Ovary (tissue), 9 donors: ENCODE measurements around the gene WRNIP1. TPM values are rescaled to one million over a fixed set of nuclear protein-coding genes. Genes with fewer than 3 reads are reported as not detected.

Experiments
- DNase-seq, 5 donors: peaks; one replicate each; pipeline ENCODE4 v3.0.0-alpha.2; 2019 to 2020
- H3K27ac ChIP-seq, 2 donors: fragments of 200-600 bp; one replicate each; pipeline versions ENCODE4 v1.5.1 to v1.8.0; 2019 to 2022
- H3K27me3 ChIP-seq: fragments of 200-600 bp; one replicate; pipeline ENCODE4 v1.8.0; 2022
- H3K36me3 ChIP-seq: fragments of 200-600 bp; sonication (generic); one replicate; pipeline ENCODE4 v1.5.1; 2019
- H3K4me1 ChIP-seq: one replicate; pipeline ENCODE4 v1.8.1; 2013; ENCODE audit warnings: mild to moderate bottlenecking, moderate library complexity; ENCODE audit not compliant: insufficient read depth
- H3K4me3 ChIP-seq: fragments of 200-600 bp; sonication (generic); one replicate; pipeline ENCODE4 v1.5.1; 2017
- H3K9me3 ChIP-seq, 2 donors: fragments of 200-600 bp in 1 of 2; sonication (generic) in 1 of 2; one replicate each; pipeline versions ENCODE4 v1.5.1 to v1.8.1; 2013 to 2019; ENCODE audit warnings: mild to moderate bottlenecking in 1 of 2, moderate library complexity in 1 of 2
- CTCF ChIP-seq, 3 donors: fragments of 450-650 bp in 2 of 3; fragments of 200-600 bp in 1 of 3; IDR thresholded peaks; one replicate each; pipeline versions ENCODE4 v1.5.1 to v1.8.0; 2016 to 2022; ENCODE audit warnings: antibody characterized with exemption in 3 of 3, mild to moderate bottlenecking in 1 of 3
- EP300 ChIP-seq: sonication (generic); formaldehyde crosslinking; IDR thresholded peaks from one replicate; pipeline ENCODE4 v1.6.1; 2017; ENCODE audit warnings: antibody characterized with exemption
- POLR2A ChIP-seq: fragments of 450-650 bp; IDR thresholded peaks from one replicate; pipeline ENCODE4 v1.6.1; 2017; ENCODE audit warnings: antibody characterized with exemption, mild to moderate bottlenecking, moderate library complexity
- WGBS, 3 donors: extraction: QIAGEN DNeasy Blood & Tissue Kit in 1 of 3; methylation state at CpG; one replicate each; pipeline versions ENCODE4 v1.1.5 to v1.1.7; 2013 to 2017; 5-methylcytosine and 5-hydroxymethylcytosine counted together
- intact Hi-C, 4 donors: fragments of 100-400 bp; cut with DNase I; formaldehyde crosslinking; loops; one replicate each; pipeline versions ENCODE4 v1.11.0 to v1.15.1; 2022 to 2023
- polyA plus RNA-seq, 2 donors: library from polyadenylated mRNA; stranded (reverse); fragments of 200-250 nt in 1 of 2; fragments of 350-450 nt in 1 of 2; fragmentation: Illumina TruSeq in 1 of 2; extraction: RNeasy Lipid Tissue Mini Kit (QIAGEN cat#74804) in 1 of 2; gene quantifications; one replicate each; pipeline ENCODE4 v1.2.3, GENCODE V29; 2013 to 2014
- total RNA-seq, 7 donors: library from RNA; depleted of rRNA in 2 of 7; stranded (reverse); fragments of >200 nt in 2 of 7; fragmentation: NEBNext Ultra II Directional in 3 of 7; extraction: Animal tissue kit (Norgen Biotek cat#: 25700) in 3 of 7; gene quantifications; one replicate each; pipeline versions ENCODE4 v1.1.0 to v1.2.4, GENCODE V29; 2016 to 2023
- donor health status: DM: no; HTN: no; CAD: no; lungs with moderate emphysema.
- donor health status: DM: no; HTN: no; CAD: no.
- donor health status: Bipolar disorder and iron deficiency.
- donor health status: DM: yes; HTN: yes; CAD: no.
- donor health status: DM: no; HTN: no; CAD: no.
- donor health status: DM: yes; HTN: yes; CAD: no.

Gene WRNIP1
- total and polyA plus RNA-seq, 9 donors: 30.4 to 73.4 (median 34.6) TPM

GRCh38 chr6:2783188-2783963 lies 18.2 kb downstream of the WRNIP1 start:
- DNase-seq: no peak
- Histone ChIP-seq H3K4me1 (no peaks in the 10 kb centered on the region), H3K4me3 (no peak overlapping the region), H3K36me3 (no peaks in the 10 kb centered on the region), H3K27ac (no peak overlapping the region), H3K9me3 (no peaks in the 10 kb centered on the region), H3K27me3 (no peaks in the 10 kb centered on the region)
- WGBS, 3 donors: 68 to 79% (median 73%) methylated on average over 19 of the region's 19 CpGs
- intact Hi-C loops: no loop called here
- TF ChIP-seq CTCF (IDR thresholded peaks at IDR 0.05) (no peak), POLR2A (no peak), EP300 (no peak)

GRCh38 chr6:2784061-2784460 lies 18.9 kb downstream of the WRNIP1 start:
- WGBS, 3 donors: 79 to 89% (median 79%) methylated on average over 5 of the region's 5 CpGs
- intact Hi-C loops: no loop called here
- no peak for TF ChIP-seq POLR2A
- TF ChIP-seq EP300: no peak
- no peak for TF ChIP-seq CTCF (IDR thresholded peaks at IDR 0.05)

GRCh38 chr6:2784930-2785329 lies 19.7 kb downstream of the WRNIP1 start:
- H3K27me3 ChIP-seq: no peaks in the 10 kb centered on the region
- no peak overlapping the region for H3K4me3 ChIP-seq
- H3K4me1 ChIP-seq: no peaks in the 10 kb centered on the region
- no peak overlapping the region for H3K27ac ChIP-seq
- no peaks in the 10 kb centered on the region for H3K9me3 ChIP-seq
- TF ChIP-seq CTCF (IDR thresholded peaks at IDR 0.05) (no peak), POLR2A (no peak), EP300 (no peak)
- 90 to 93% (median 93%) methylated on average over 7 of the region's 7 CpGs for WGBS, 3 donors
- DNase-seq: no peak
- no peaks in the 10 kb centered on the region for H3K36me3 ChIP-seq
- intact Hi-C loops: no loop called here

More at GRCh38 chr6:2784061-2784460, 18.9 kb downstream of the WRNIP1 start:
- DNase-seq: no peak
- Histone ChIP-seq H3K27me3 (no peaks in the 10 kb centered on the region), H3K4me3 (no peak overlapping the region), H3K9me3 (no peaks in the 10 kb centered on the region), H3K27ac (no peak overlapping the region), H3K36me3 (no peaks in the 10 kb centered on the region), H3K4me1 (no peaks in the 10 kb centered on the region)

DNA sequence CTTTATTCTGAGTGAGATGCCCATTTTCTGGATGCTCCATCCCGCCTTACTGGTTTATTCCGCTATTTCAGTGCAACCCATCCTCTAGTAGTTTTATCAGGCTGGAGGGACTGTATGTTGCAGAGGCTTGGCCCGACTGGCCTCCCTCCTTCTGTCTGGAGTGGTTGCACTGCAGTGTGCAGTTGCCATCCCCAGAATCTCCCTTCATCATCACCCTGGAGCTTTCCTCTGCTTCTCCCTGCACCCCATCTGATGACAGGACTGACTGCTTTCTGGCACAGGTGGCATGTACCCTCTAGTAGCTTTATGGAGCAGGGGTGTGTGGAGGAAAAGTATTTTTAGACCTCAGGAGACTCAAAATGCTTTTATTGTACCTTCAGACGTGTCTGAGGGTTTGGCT lies 21.1 kb downstream of the WRNIP1 start:
- no peaks in the 10 kb centered on the region for H3K9me3 ChIP-seq
- H3K27ac ChIP-seq: no peak overlapping the region
- intact Hi-C loops: no loop called here
- no peak overlapping the region for H3K4me3 ChIP-seq
- no peaks in the 10 kb centered on the region for H3K4me1 ChIP-seq
- H3K36me3 ChIP-seq: no peaks in the 10 kb centered on the region
- TF ChIP-seq EP300 (no peak), CTCF (IDR thresholded peaks at IDR 0.05) (no peak), POLR2A (no peak)
- no peak for DNase-seq
- H3K27me3 ChIP-seq: no peaks in the 10 kb centered on the region
- WGBS, 3 donors: 75 to 78% (median 76%) methylated on average over 4 of the region's 4 CpGs
